ENCODE data around the gene SCFD2.

DNA sequence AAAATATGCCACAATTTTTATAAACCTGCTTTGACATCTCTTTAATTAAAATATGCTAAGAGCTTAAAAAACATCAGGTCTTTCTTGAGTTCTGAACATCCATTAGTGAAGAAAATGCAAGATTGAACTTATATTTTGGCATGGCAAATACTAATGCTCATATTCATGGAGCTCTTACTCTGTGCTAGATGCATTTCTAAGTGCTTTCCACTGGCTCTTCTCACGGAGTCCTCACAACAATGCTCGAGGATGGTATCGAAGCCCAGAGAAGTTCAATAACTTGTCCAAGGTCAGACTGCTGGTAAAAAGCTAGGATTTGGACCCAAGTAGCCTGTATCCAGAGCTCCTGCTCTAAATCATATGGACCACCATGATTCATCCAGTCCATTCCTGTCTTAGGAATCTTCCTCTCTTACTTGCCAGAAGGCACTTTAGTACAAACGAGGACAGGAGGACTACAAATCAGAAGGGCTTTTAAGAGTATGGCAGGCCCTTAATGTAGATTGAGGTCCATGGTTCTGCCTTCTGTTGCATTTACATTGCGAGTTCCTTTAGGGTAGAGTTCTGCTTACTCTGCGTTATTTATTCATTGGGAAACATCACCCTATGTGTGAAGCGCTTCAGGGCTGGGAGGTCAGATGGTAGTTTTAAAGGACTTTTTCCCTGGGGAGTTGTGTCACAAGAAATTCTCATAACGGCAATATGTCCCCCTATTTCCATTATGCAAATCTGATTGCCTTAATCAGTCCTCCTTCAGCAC, 304.6 kb downstream of the SCFD2 start:
- TF ChIP-seq POLR2AphosphoS5 (IDR thresholded peaks at IDR 0.05): no peak
- no peak for TF ChIP-seq POLR2A (IDR thresholded peaks at IDR 0.05)
- TF ChIP-seq, protein P1, sequence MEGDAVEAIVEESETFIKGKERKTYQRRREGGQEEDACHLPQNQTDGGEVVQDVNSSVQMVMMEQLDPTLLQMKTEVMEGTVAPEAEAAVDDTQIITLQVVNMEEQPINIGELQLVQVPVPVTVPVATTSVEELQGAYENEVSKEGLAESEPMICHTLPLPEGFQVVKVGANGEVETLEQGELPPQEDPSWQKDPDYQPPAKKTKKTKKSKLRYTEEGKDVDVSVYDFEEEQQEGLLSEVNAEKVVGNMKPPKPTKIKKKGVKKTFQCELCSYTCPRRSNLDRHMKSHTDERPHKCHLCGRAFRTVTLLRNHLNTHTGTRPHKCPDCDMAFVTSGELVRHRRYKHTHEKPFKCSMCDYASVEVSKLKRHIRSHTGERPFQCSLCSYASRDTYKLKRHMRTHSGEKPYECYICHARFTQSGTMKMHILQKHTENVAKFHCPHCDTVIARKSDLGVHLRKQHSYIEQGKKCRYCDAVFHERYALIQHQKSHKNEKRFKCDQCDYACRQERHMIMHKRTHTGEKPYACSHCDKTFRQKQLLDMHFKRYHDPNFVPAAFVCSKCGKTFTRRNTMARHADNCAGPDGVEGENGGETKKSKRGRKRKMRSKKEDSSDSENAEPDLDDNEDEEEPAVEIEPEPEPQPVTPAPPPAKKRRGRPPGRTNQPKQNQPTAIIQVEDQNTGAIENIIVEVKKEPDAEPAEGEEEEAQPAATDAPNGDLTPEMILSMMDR (IDR thresholded peaks at IDR 0.05): no peak
